HFFc6 (cell line): Measurements from ENCODE around the gene CPT1C. TPM values are rescaled to one million over a fixed set of nuclear protein-coding genes. Genes with fewer than 3 reads are reported as not detected.
A peak's percentile ranks its signal among the peaks of the same experiment; 100 is the strongest.

Experiments
- DNase-seq: peaks from one replicate; pipeline ENCODE4 v3.0.0-alpha.2; 2018
- H3K27ac Mint-ChIP-seq: 2 replicates; pipeline ENCODE4 v1.8.0; 2020; ENCODE audit warnings: mild to moderate bottlenecking, mixed read lengths
- H3K27me3 Mint-ChIP-seq: 2 replicates; pipeline ENCODE4 v1.8.0; 2021; ENCODE audit warnings: mild to moderate bottlenecking, moderate library complexity, mixed read lengths; ENCODE audit not compliant: insufficient read depth
- H3K36me3 Mint-ChIP-seq: 2 replicates; pipeline ENCODE4 v1.8.0; 2021; ENCODE audit warnings: low read depth, mixed read lengths
- H3K4me1 Mint-ChIP-seq: 2 replicates; pipeline ENCODE4 v1.8.0; 2020; ENCODE audit warnings: low read depth, mixed read lengths
- H3K4me3 Mint-ChIP-seq: 2 replicates; pipeline ENCODE4 v1.8.0; 2020; ENCODE audit warnings: mild to moderate bottlenecking, moderate library complexity, mixed read lengths
- H3K9me3 Mint-ChIP-seq: 2 replicates; pipeline ENCODE4 v1.8.0; 2020; ENCODE audit warnings: mild to moderate bottlenecking, mixed read lengths
- total RNA-seq, 6 experiments: library from RNA; stranded (reverse); fragmentation: NEBNext Ultra II Directional; extraction: Animal tissue kit (Norgen Biotek cat#: 25700); gene quantifications; 2 replicates in 1 of 6; 3 replicates in 5 of 6; pipeline ENCODE4 v1.2.3, GENCODE V29; 2021
- TF ChIP-seq, protein P1 (sequence below): fragments of 200-600 bp; sonication (generic); IDR thresholded peaks from 2 replicates; pipeline ENCODE4 v1.5.0; 2021; ENCODE audit warnings: antibody characterized with exemption, mild to moderate bottlenecking

CPT1C gene
- total RNA-seq, 6 experiments from 2014 or later = 32.7 to 42.6 (median 36.4) TPM

DNA sequence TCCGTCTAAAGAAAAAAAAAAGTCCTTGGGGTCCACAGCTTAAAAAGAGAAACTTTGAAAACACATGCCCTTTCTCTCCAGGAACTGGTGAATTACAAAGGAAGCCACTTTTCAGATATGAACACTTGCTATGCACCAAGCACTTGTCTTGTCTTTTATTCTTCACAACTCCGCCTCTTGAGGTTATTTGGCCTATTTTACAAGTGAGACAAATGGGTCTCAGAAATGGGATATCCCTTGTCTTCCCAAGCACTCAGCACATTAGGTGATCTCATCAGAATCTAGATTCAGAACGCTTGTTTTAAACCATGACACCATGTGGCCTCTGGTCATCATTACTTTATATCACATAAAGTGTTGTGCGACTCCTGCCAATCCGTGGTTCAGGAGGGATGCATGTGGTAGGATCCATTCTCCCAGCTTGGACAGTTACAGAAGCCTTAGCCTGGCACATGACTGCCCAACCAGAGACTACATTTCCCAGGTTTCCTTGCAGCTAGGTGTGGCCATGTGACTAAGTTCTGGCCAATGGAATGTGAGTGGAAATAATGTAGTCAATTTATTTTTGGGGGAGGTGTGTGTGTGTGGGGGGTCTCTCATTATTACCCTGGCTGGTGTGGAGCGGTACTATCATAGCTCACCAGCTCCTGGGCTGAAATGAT, 58.3 kb downstream of the CPT1C start:
- H3K27ac Mint-ChIP-seq = no peak overlapping the region
- no peaks in the 10 kb centered on the region for H3K36me3 Mint-ChIP-seq
- H3K4me1 Mint-ChIP-seq = peaks cover 11% of the 10 kb centered on the region
- peak; percentile 17 for DNase-seq
- H3K27me3 Mint-ChIP-seq = peaks cover 2% of the 10 kb centered on the region; the same call in 1 of the 2 replicates
- peaks cover 13% of the 10 kb centered on the region; the same call in 1 of the 2 replicates for H3K9me3 Mint-ChIP-seq
- H3K4me3 Mint-ChIP-seq = no peak overlapping the region
- TF ChIP-seq, protein P1, sequence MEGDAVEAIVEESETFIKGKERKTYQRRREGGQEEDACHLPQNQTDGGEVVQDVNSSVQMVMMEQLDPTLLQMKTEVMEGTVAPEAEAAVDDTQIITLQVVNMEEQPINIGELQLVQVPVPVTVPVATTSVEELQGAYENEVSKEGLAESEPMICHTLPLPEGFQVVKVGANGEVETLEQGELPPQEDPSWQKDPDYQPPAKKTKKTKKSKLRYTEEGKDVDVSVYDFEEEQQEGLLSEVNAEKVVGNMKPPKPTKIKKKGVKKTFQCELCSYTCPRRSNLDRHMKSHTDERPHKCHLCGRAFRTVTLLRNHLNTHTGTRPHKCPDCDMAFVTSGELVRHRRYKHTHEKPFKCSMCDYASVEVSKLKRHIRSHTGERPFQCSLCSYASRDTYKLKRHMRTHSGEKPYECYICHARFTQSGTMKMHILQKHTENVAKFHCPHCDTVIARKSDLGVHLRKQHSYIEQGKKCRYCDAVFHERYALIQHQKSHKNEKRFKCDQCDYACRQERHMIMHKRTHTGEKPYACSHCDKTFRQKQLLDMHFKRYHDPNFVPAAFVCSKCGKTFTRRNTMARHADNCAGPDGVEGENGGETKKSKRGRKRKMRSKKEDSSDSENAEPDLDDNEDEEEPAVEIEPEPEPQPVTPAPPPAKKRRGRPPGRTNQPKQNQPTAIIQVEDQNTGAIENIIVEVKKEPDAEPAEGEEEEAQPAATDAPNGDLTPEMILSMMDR = no peak

DNA sequence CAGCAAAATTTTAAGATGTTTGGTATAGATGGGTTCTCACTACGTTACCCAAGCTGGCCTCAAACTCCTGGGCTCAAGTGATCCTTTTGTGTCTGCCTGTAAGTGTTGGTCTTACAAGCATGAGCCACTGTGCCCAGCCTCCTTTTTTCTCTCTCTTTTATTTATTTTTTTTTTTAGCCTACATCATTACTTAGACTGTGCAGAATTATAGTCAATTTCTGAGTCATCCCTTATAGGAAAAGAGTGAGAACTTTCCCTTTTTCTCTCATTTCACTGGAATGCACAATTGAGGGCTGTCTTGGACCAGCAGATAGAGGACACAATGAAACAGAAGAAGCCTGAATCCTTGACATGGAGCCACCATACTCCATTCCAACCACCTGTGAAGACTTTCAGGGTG, 58.9 kb downstream of the CPT1C start:
- peaks cover 11% of the 10 kb centered on the region for H3K4me1 Mint-ChIP-seq
- H3K27ac Mint-ChIP-seq = no peak overlapping the region
- H3K9me3 Mint-ChIP-seq = peaks cover 17% of the 10 kb centered on the region
- H3K4me3 Mint-ChIP-seq = no peak overlapping the region
- DNase-seq = no peak
- peaks cover 4% of the 10 kb centered on the region; the same call in 1 of the 2 replicates for H3K36me3 Mint-ChIP-seq
- TF ChIP-seq, protein P1 = no peak
- H3K27me3 Mint-ChIP-seq = peaks cover 2% of the 10 kb centered on the region; the same call in 1 of the 2 replicates

DNA sequence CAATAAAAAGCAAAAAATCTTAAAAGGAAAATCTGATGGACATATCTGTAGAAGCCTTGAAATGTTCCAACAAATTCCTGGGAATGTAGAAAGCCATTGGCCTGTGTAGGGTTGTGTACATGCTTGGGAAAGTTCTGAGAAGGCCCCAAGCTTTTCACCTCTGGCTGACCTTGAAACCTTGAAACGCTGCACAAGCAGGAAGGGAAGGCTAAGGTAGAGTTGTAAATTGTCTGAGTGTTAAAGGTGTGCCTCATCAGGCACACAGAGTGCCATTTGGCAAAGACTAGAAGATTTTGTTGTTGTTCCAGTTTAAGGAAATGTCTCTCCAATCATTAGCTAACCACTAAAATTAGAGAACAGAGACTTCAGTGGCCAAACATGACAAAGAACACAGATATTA, 61.8 kb downstream of the CPT1C start:
- TF ChIP-seq, protein P1 = no peak
- Mint-ChIP-seq H3K9me3 (peaks cover 29% of the 10 kb centered on the region), H3K4me3 (no peak overlapping the region), H3K4me1 (peaks cover 28% of the 10 kb centered on the region), H3K27me3 (no peaks in the 10 kb centered on the region), H3K27ac (no peak overlapping the region), H3K36me3 (peaks cover 4% of the 10 kb centered on the region; the same call in 1 of the 2 replicates)
- DNase-seq = no peak

- TF ChIP-seq, protein P1 = no peak
- Mint-ChIP-seq H3K4me1 (peaks cover 30% of the 10 kb centered on the region), H3K27ac (peak overlapping the region; percentile 57), H3K4me3 (no peak overlapping the region), H3K36me3 (peaks cover 4% of the 10 kb centered on the region; the same call in 1 of the 2 replicates), H3K27me3 (no peaks in the 10 kb centered on the region), H3K9me3 (peaks cover 29% of the 10 kb centered on the region)
- no peak for DNase-seq
Measured at GRCh38 chr19:49755956-49756355, 65.0 kb downstream of the CPT1C start.

DNA sequence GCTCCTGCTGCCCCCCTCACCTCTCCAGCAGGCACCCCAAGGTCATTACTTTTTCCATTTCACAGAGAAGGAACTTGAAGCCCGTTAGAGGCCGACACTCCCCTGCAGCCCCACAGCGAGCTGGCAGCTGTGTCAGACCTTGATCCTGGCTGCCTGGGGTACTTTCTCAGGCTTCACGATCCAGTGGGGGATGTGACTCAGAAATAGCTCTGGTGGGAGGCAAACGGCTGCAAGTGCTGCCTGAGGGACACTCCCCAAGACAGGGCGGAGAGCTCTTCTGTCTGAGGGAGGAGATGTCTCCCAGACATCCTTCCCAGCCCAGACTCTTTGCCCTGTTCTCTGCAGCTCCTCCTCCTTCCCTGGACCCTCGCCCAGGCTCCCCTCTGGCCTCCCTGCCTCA, 67.4 kb downstream of the CPT1C start:
- Mint-ChIP-seq H3K27ac (peak overlapping the region; percentile 71), H3K9me3 (peaks cover 21% of the 10 kb centered on the region), H3K4me3 (peak overlapping the region; percentile 48; the same call in 1 of the 2 replicates), H3K4me1 (peaks cover 30% of the 10 kb centered on the region), H3K27me3 (no peaks in the 10 kb centered on the region), H3K36me3 (peaks cover 4% of the 10 kb centered on the region; the same call in 1 of the 2 replicates)
- TF ChIP-seq, protein P1 = no peak
- peak; percentile 44 for DNase-seq
